NCI-H1417 (cell line): ENCODE data around the gene CGNL1.
A peak's percentile ranks its signal among the peaks of the same experiment; 100 is the strongest.

Experiments used
- DNase-seq, 3 experiments: peaks; one replicate each; lab custom pipeline; 2025; lab: John Stamatoyannopoulos, UW

CGNL1 gene

GRCh38 chr15:57353317-57353804 lies 22.9 kb upstream of the CGNL1 start:
- DNase-seq: peak in 1 of 3 experiments; percentile 60

- peak in 1 of 3 experiments; percentile 37 for DNase-seq
Observed at GRCh38 chr15:57354436-57355123, 21.7 kb upstream of the CGNL1 start.

- peak; percentile 5 to 73 (median 50) for DNase-seq
Observed at GRCh38 chr15:57355259-57355658, 21.0 kb upstream of the CGNL1 start.

- DNase-seq: no peak
Observed at GRCh38 chr15:57356178-57356577, 20.1 kb upstream of the CGNL1 start.

DNA sequence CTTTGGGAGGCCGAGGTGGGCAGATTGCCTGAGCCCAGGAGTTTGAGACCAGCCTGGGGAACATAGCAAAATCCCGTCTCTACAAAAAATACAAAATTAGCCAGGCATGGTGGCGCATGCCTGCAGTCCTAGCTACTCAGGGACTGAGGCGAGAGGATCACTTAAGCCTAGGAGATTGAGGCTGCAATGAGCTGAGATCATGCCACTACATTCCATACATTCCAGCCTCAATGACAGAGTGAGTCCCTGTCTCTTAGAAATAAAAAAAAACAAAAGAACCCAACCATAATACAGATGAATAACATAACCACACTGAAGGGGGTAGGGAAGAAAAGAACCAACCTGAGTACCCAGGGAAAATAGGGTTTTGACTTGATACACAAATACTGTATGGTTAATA lies 19.7 kb upstream of the CGNL1 start:
- DNase-seq: no peak

DNA sequence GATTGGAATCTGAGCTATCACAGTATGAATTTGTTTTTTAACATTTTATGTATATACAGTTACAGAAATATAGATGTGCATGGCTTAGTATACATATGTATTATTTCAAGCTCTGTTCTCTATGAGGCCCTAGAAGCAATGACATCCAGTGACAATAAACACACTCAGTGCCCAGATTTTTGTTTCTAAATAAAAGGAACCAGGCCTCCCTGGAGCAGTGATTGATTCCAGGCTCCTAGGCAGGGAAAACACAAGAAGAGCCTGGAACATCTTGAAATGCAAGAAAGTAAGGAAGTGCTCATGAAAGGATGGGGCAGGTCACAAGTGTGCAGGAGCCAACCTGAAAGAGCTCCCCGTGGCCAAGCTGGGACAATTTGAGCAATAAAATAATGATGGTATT lies 18.5 kb upstream of the CGNL1 start:
- no peak for DNase-seq

DNA sequence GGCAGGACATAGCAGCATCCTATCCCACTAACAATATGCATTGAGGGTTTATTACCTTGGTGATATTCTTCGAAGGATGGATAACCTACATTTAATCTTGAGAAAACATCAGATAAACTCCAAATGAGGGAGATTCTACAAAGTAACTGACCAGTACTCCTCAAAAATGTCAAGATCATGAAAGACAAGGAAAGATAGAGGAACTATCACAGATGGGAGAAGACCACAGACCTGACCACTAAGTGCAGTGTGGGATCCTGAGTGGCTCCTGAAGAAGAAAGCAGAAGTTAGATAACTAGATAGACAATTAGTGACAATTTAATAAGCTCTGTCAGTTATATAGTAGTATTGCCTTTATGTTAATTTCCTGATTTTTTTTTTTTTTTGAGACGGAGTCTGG lies 17.7 kb upstream of the CGNL1 start:
- DNase-seq: no peak

DNA sequence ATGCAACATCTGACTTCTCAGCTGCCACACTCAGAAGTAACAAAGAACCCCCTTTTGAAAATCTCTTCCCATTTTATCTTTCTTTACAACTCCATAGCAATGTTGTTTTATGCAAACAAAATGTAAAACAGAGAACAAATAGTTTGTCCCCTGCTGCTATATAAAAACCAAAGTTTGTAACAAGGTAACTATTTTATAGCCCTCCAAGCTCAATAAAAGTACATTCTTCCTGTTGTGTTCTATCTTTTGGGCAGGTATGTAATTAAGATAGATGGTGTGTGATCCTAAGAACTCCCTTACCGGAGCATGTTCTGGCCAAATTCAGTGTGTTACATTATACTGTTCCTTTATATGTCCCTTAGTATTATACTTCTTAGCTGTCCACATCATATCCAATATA lies 12.6 kb upstream of the CGNL1 start:
- DNase-seq: no peak

- DNase-seq: no peak
Observed at GRCh38 chr15:57364282-57365007, 11.9 kb upstream of the CGNL1 start.

DNA sequence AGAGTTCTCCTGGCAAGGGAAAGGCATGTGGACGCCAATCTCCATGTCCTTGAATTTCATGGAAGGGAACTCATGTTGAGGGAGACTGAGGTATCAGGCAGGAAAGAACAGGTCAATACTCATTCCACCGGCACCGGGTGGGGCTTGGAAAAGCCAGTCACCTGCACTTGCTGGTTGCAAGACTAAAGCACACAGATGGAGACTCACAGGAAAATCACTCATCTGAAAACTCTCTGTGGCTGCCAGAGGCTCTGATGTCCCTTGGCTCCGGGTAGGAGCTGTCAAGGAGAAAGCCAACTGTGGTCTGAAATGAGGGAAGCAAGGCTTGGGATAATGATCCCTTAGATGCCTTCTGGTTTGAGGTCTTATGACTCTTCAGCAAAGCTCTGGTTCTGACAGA lies 8.7 kb upstream of the CGNL1 start:
- DNase-seq: no peak

DNA sequence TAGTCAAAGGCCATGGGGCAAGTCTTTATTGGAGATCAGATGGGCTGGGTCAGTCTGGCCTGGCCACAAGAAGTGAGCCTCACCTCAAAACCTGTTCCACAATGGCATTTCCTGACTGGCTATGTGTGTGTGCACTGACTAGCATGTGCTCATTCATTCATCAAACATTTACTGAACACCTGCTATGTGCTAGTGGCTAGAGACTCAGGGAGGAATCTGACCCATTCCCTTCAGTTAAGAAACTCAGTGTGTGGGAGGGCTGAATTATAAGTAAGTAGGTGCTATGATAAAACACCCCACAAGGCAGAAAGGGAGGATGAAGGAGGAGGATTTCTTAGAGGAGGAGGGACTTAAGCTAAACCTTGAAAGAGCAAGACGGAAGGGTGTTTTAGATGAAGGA lies 5.4 kb upstream of the CGNL1 start:
- DNase-seq: no peak

DNA sequence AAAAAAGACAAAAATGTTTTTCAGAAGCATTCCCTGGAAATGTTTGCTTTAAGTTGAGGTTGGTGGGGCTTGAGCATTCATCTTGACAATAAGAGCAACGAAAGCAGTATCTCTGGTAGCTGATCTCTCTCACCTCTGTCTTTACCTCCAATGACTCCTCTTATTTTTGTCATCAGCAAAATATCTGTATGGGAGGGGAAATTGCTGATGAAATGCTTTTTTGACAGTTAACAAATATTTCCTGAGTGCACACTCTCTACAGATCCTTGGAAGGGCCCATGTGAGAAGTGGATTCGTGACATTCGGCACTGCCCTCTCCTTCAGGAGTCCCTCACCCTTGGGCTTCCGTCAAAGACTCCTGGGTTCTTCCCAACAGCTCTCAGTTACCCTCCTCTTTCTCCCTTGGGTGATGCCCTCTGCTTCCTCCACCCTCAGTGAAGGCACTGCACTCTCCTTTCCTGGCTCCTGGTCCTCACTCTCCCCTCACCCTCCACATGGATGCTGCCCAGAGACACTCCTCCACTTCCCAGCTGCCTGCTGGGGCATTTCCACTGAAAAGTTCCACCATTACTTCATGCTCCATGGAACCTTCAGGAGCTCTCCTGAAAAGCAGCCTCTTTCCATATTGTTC lies 2.9 kb upstream of the CGNL1 start:
- no peak for DNase-seq

DNA sequence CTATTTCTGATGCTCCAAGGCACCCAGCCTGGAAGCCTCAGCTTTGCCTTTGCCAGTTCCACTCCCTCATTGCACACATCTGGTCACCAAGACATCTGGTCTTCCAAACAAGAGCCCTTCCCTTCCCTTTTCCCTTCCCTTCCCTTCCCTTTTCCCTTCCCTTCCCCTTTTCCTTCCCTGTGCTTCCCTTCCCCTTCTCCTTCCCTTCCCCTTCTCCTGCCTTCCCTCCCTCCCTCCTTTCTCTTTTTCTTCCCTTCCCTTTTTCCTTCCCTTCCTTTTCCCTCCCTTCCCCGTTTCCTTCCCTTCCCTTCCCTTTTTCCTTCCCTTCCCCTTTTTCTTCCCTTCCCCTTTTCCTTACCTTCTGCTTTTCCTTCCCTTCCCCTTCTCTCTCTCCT lies 2.4 kb upstream of the CGNL1 start:
- no peak for DNase-seq

DNA sequence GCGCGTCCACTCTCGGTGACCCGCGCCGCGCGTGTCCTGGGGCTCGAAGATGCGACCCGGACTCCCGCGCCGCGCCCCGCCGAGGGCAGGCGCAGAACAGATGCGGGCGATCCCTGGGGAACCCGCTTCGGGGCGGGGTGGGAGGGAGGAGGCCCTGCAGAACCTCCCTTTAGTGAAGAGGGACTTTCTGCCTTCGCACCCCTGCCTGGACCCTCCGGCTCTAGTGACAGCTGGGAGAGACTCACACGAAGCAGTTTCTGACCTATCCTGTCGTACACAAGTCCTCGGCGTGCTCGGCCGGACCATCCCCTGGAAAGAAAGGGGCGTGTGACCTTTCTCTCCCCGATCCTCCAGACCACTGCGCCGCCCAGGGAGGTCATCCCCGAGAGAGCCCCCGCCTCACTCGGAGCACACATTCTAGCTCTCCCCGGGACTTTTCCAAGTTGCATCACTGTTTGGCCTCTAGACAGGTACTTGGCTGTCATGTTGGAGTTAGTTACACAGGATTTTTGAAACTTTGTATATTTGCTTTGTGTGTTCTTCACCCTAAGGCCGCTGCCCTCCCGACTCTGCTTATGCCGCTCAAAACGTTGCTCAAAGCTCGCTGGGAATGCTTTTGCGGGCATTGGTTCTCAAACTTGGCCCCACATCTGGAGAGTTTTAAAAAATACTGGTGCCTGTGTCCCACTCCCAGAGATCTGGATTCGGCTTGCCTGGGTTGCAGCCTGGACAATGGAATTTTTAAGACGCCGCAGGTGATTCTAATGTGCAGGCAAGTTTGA lies 582 bp downstream of the CGNL1 start:
- DNase-seq: peak in 2 of 3 experiments; percentile 55 to 66

DNA sequence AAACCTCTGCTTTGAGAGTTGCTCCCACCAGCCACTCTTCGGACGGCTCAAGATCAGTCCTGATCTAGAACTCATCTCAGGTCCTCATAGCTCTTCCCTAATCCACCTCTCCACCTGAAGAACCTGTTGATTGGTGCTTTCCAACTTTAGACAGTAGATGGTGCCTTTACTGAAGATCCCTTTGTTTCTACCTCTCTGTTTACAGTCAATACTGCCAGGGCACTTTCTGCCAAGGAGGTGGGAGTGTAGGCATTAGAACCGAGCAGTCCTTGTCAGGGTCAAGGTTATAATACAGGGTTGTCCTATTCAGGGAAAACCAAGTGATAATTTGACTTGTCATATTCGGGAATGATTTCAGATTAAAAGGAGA lies 1.2 kb downstream of the CGNL1 start:
- peak in 1 of 3 experiments; percentile 30 for DNase-seq

GRCh38 chr15:57379487-57379886 lies 3.2 kb downstream of the CGNL1 start:
- DNase-seq: no peak

DNA sequence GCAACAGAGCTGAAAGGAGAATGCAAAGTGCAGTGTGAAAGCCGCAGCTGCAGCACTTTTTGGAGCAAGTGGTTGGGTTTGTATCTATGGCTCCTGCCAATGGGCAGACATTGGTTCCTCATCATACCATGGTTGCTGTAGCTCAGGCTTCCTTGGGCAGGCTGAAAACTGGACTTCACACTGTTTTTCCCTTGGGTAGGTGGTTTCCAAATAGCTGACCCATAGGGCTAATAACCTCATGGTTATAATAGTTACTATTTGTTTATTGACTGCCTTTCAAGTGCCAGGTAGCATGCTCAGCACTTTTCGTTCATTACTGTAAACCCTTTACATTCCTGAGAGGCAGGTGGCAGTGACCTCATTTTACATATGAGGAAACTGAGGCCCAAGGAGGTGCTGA lies 4.5 kb downstream of the CGNL1 start:
- DNase-seq: no peak

DNA sequence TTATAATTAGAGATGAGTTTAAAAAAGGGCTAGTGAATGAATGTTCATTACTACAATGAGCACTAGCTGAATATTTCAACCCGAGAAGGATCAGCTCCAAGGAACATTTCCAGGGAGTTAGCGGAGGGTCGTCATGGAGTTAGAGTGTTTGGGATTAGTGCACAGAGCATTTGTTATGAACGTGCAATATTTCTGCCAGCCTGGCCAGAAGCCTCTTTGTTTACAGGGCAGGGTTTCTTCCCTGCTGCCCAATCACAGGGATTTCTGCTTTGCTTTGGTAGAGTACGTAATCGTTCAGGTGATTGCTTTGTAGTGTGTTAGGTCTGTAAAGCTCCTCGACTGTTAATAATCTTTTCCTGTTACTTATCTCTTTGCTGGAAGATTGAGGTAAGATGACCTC lies 5.9 kb downstream of the CGNL1 start:
- peak in 2 of 3 experiments; percentile 31 to 62 for DNase-seq

DNA sequence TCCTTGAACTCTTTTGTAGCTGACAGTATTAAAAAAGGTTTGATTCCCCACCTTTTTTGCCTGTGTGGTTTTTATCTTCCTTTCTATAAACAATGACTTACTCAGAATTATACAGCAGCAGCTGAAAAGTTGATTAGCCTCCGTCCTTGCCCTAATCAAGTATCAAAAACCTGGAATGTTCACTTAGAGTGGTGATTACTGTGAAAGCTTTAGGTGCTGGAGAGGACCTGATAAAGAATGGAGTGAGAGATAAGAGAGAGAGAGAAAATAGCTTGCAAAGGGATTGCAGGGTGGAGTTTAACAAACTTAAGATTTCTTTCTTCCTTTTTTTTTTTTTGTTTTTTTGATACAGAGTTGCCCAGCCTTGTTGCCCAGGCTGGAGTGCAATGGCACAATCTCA lies 6.7 kb downstream of the CGNL1 start:
- no peak for DNase-seq

GRCh38 chr15:57384024-57384423 lies 7.7 kb downstream of the CGNL1 start:
- no peak for DNase-seq

GRCh38 chr15:57384816-57385215 lies 8.5 kb downstream of the CGNL1 start:
- DNase-seq: no peak

GRCh38 chr15:57385923-57386390 lies 9.7 kb downstream of the CGNL1 start:
- no peak for DNase-seq
